ENCODE data around the gene PLCH1.

PLCH1 gene

GRCh38 chr3:155329513-155330048 lies 415.3 kb downstream of the PLCH1 start:
- DNase-seq, result no peak

- no peak for DNase-seq
These were observed 417.0 kb downstream of the PLCH1 start for GRCh38 chr3:155327871-155328270.

- no peak for DNase-seq
These were observed 417.4 kb downstream of the PLCH1 start for GRCh38 chr3:155327430-155327829.

- DNase-seq, result no peak
These were observed 418.0 kb downstream of the PLCH1 start for GRCh38 chr3:155326901-155327300.

- DNase-seq, result no peak
These were observed 418.6 kb downstream of the PLCH1 start for GRCh38 chr3:155326244-155326643.
